IMR-90 (cell line): ENCODE results near the gene PLPP3. TPM values are rescaled to one million over a fixed set of nuclear protein-coding genes. Genes with fewer than 3 reads are reported as not detected.
"Not testable (repeated sequence)": the region's sequence is repeated elsewhere in the genome, so short reads cannot be mapped to it uniquely, and the experiment has no call there.

Experiments used
- ATAC-seq: fragments of 200-7000 bp; cut with Tn5 transposase; 2 replicates; pipeline ENCODE4 v1.9.1; 2020; ENCODE audit warnings: low read depth, mild to moderate bottlenecking, moderate library complexity
- BruUV-seq: library from RNA; stranded (reverse); fragments of 400-500 nt; replicated peaks from 2 replicates; lab custom pipeline; 2021; lab: Mats Ljungman, UMichigan
- CTCF ChIA-PET: fragments of 300-600 bp; formaldehyde crosslinking; extraction: SDS; loops from one replicate; lab custom pipeline; 2021; ENCODE audit warnings: antibody characterized with exemption; lab: Yijun Ruan, JAX
- POLR2A ChIA-PET: fragments of 300-600 bp; sonication (Branson Sonifier 250); formaldehyde crosslinking; loops from one replicate; lab custom pipeline; 2022; ENCODE audit warnings: antibody characterized with exemption; ENCODE audit not compliant: unreplicated experiment; lab: Charles Lee
- DNase-seq: peaks from one replicate; pipeline ENCODE4 v3.0.0; 2013
- H2AFZ ChIP-seq: replicated peaks from 2 replicates; pipeline ENCODE3; 2013; ENCODE audit warnings: low read length, mild to moderate bottlenecking; ENCODE audit not compliant: poor library complexity
- H2AK5ac ChIP-seq: 2 replicates; pipeline ENCODE4 v1.6.1; 2013; ENCODE audit warnings: low read depth, low read length, inconsistent platforms
- H2AK9ac ChIP-seq: replicated peaks from 2 replicates; pipeline ENCODE3; 2013; ENCODE audit warnings: mild to moderate bottlenecking, low read depth, low read length, moderate library complexity; ENCODE audit not compliant: poor library complexity
- H2BK120ac ChIP-seq: 2 replicates; pipeline ENCODE4 v1.6.1; 2013; ENCODE audit warnings: low read depth, low read length, inconsistent platforms
- H2BK15ac ChIP-seq: 3 replicates; pipeline ENCODE4 v1.6.1; 2013; ENCODE audit warnings: low read depth, low read length, inconsistent platforms
- H2BK20ac ChIP-seq: 2 replicates; pipeline ENCODE4 v1.6.1; 2013; ENCODE audit warnings: low read depth, mild to moderate bottlenecking, inconsistent platforms, low read length, moderate library complexity
- H2BK5ac ChIP-seq: 2 replicates; pipeline ENCODE4 v1.6.1; 2013; ENCODE audit warnings: mild to moderate bottlenecking, low read depth, low read length, inconsistent platforms; ENCODE audit not compliant: poor library complexity, severe bottlenecking
- H3K14ac ChIP-seq: replicated peaks from 2 replicates; pipeline ENCODE4 v1.6.1; 2013; ENCODE audit warnings: low read depth, low read length, inconsistent platforms
- H3K18ac ChIP-seq: 2 replicates; pipeline ENCODE4 v1.6.1; 2013; ENCODE audit warnings: low read depth, low read length, control low read depth
- H3K23ac ChIP-seq: 2 replicates; pipeline ENCODE4 v1.6.1; 2013; ENCODE audit warnings: low read depth, low read length, inconsistent platforms
- H3K27ac ChIP-seq: 2 replicates; pipeline ENCODE4 v1.5.1; 2013; ENCODE audit warnings: mild to moderate bottlenecking, control low read depth, low read length; ENCODE audit not compliant: insufficient read depth
- H3K27me3 ChIP-seq: 2 replicates; pipeline ENCODE4 v1.6.1; 2013; ENCODE audit warnings: low read length; ENCODE audit not compliant: control insufficient read depth, insufficient read depth
- H3K36me3 ChIP-seq: 2 replicates; pipeline ENCODE4 v1.6.1; 2013; ENCODE audit warnings: low read length, mixed read lengths; ENCODE audit not compliant: control insufficient read depth, insufficient read depth
- H3K4ac ChIP-seq: 2 replicates; pipeline ENCODE4 v1.6.1; 2013; ENCODE audit warnings: low read depth, low read length, inconsistent platforms
- H3K4me1 ChIP-seq: 2 replicates; pipeline ENCODE4 v1.6.1; 2013; ENCODE audit warnings: low read length, mixed read lengths; ENCODE audit not compliant: control insufficient read depth, insufficient read depth
- H3K4me2 ChIP-seq: 2 replicates; pipeline ENCODE4 v1.6.1; 2013; ENCODE audit warnings: low read depth, mild to moderate bottlenecking, control low read depth, low read length, moderate library complexity
- H3K4me3 ChIP-seq: 2 replicates; pipeline ENCODE4 v1.5.1; 2013; ENCODE audit warnings: low read depth, mild to moderate bottlenecking, control low read depth, low read length, moderate library complexity; ENCODE audit not compliant: insufficient read depth
- H3K56ac ChIP-seq: 2 replicates; pipeline ENCODE4 v1.6.1; 2013; ENCODE audit warnings: low read length, inconsistent platforms; ENCODE audit not compliant: insufficient read depth; ENCODE audit errors: extremely low read depth
- H3K79me1 ChIP-seq, 2 experiments: 2 replicates each; pipeline ENCODE4 v1.6.1; 2013; ENCODE audit warnings: low read length in 2 of 2, inconsistent platforms in 1 of 2, low read depth in 1 of 2
- H3K9ac ChIP-seq: 2 replicates; pipeline ENCODE4 v1.6.1; 2013; ENCODE audit warnings: low read depth, low read length, control low read depth
- H3K9me1 ChIP-seq: 2 replicates; pipeline ENCODE4 v1.6.1; 2013; ENCODE audit warnings: low read length, inconsistent platforms; ENCODE audit not compliant: insufficient read depth
- H3K9me3 ChIP-seq: 2 replicates; pipeline ENCODE4 v1.6.1; 2013; ENCODE audit warnings: low read length; ENCODE audit not compliant: control insufficient read depth, insufficient read depth
- H4K20me1 ChIP-seq: 2 replicates; pipeline ENCODE4 v1.6.1; 2013; ENCODE audit warnings: low read length, inconsistent platforms; ENCODE audit not compliant: insufficient read depth
- H4K5ac ChIP-seq: 2 replicates; pipeline ENCODE4 v1.6.1; 2013; ENCODE audit warnings: mild to moderate bottlenecking, low read depth, low read length, control low read depth
- H4K8ac ChIP-seq, 2 experiments: 2 replicates each; pipeline ENCODE4 v1.6.1; 2013; ENCODE audit warnings: low read depth in 2 of 2, low read length in 2 of 2, control low read depth in 1 of 2, inconsistent platforms in 1 of 2
- H4K91ac ChIP-seq: 2 replicates; pipeline ENCODE4 v1.6.1; 2013; ENCODE audit warnings: low read depth, low read length, inconsistent platforms; ENCODE audit not compliant: insufficient read depth
- CEBPB ChIP-seq: IDR thresholded peaks from 2 replicates; pipeline ENCODE4 v1.6.1; 2012; ENCODE audit warnings: low read depth, low read length, improper control_type of control experiment
- FOS ChIP-seq: fragments of 150-350 bp; IDR thresholded peaks from 2 replicates; pipeline ENCODE4 v1.6.1; 2016; ENCODE audit warnings: low read depth, low read length
- RAD21 ChIP-seq: IDR thresholded peaks from 2 replicates; pipeline ENCODE4 v1.6.1; 2012; ENCODE audit warnings: low read length, improper control_type of control experiment
- WGBS, 2 experiments: methylation state at CpG; one replicate each; pipeline versions ENCODE4 v1.1.5 to v1.1.7; 2013; ENCODE audit warnings: missing lambda C conversion rate in 2 of 2; ENCODE audit not compliant: insufficient read length in 1 of 2; ENCODE audit errors: extremely low coverage in 2 of 2; 5-methylcytosine and 5-hydroxymethylcytosine counted together
- dilution Hi-C: fragments of 300-500 bp; cut with HindIII; formaldehyde crosslinking; loops from one replicate; pipeline ENCODE4 v1.14.3; 2018; ENCODE audit warnings: low sequenced_read_pairs; ENCODE audit not compliant: unreplicated experiment
- in situ Hi-C: fragments of 300-500 bp; cut with MboI; formaldehyde crosslinking; loops from 3 replicates; pipeline ENCODE4 v1.14.3; 2019; ENCODE audit warnings: low sequenced_read_pairs, inconsistent platforms, mixed read lengths
- intact Hi-C: fragments of 100-400 bp; cut with micrococcal nuclease; formaldehyde crosslinking; loops from 2 replicates; pipeline ENCODE4 v1.10.0; 2022
- polyA plus RNA-seq, 3 experiments: library from polyadenylated mRNA; depleted of rRNA; stranded (reverse); fragments of >200 nt; gene quantifications; 2 replicates each; pipeline ENCODE4 v1.2.3, GENCODE V29; 2012; ENCODE audit warnings: low replicate concordance in 1 of 3
- total RNA-seq: library from RNA; depleted of rRNA; stranded (reverse); fragments of >200 nt; gene quantifications from 2 replicates; pipeline ENCODE4 v1.2.3, GENCODE V29; 2012

Gene PLPP3
- total and polyA plus RNA-seq, 2 of the 4 experiments (the other 2 are of a cell fraction), result 49.9 to 56.6 TPM

GRCh38 chr1:56617141-56617540 lies 37.8 kb upstream of the PLPP3 start:
- Histone ChIP-seq H3K9me3 (no peaks in the 10 kb centered on the region), H3K9ac (no peak overlapping the region), H3K23ac (peak overlapping the region; percentile 19; the same call in 1 of the 2 replicates), H3K79me1 (no peaks in the 10 kb centered on the region), H3K4me1 (no peaks in the 10 kb centered on the region), H3K4me2 (no peak overlapping the region), H4K8ac (no peak overlapping the region), H2BK15ac (0 out of 3 replicates have a peak overlapping the region, but pooled peaks have one; percentile 0), H2AK5ac (no peak overlapping the region), H2AFZ (no peak overlapping the region), H3K4ac (no peak overlapping the region), H3K27ac (no peak overlapping the region), H3K18ac (no peak overlapping the region), H2AK9ac (no peak overlapping the region), H2BK20ac (peak overlapping the region; percentile 50; the same call in 1 of the 2 replicates), H4K20me1 (no peaks in the 10 kb centered on the region), H4K91ac (peak overlapping the region; percentile 28; the same call in 1 of the 2 replicates), H3K36me3 (no peaks in the 10 kb centered on the region), H3K27me3 (no peaks in the 10 kb centered on the region), H3K9me1 (no peaks in the 10 kb centered on the region), H3K56ac (no peak overlapping the region), H2BK5ac (no peak overlapping the region), H4K5ac (no peak overlapping the region), H2BK120ac (no peak overlapping the region; the same call in 1 of the 2 replicates), H3K14ac (no peak overlapping the region), H3K4me3 (no peak overlapping the region)
- 50% methylated on average over 2 of the region's 2 CpGs; no CpG with 5 or more reads in 1 of the 2 experiments for WGBS, 2 experiments
- DNase-seq, result peak; percentile 79
- CTCF ChIA-PET, result no interaction called here
- POLR2A ChIA-PET, result no interaction called here
- dilution Hi-C loops, result no loop called here
- intact Hi-C loops, result no loop called here
- no TSS peak for BruUV-seq
- peak; percentile 64; the same call in 1 of the 2 replicates for TF ChIP-seq FOS
- TF ChIP-seq RAD21, result no peak
- TF ChIP-seq CEBPB, result no peak
- peak; percentile 79 for ATAC-seq
- in situ Hi-C loops, result no loop called here

DNA sequence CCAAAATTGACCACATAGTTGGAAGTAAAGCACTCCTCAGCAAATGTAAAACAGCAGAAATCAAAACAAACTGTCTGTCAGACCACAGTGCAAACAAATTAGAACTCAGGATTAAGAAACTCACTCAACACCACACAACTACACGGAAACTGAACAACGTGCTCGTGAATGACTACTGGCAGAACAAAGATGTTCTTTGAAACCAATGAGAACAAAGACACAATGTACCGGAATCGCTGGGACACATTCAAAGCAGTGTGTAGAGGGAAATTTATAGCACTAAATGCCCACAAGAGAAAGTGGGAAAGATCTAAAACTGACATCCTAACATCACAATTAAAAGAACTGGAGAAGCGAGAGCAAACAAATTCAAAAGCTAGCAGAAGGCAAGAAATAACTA lies 31.4 kb upstream of the PLPP3 start:
- H3K14ac ChIP-seq, intact Hi-C loops, H3K9ac ChIP-seq, H3K27me3 ChIP-seq, H3K4me1 ChIP-seq, H3K18ac ChIP-seq, H2AK9ac ChIP-seq, ATAC-seq, H2AFZ ChIP-seq, H4K91ac ChIP-seq, DNase-seq, dilution Hi-C loops, BruUV-seq, H3K27ac ChIP-seq, in situ Hi-C loops, H4K8ac ChIP-seq, H2AK5ac ChIP-seq, H3K4ac ChIP-seq, CTCF ChIA-PET, H3K36me3 ChIP-seq, H3K79me1 ChIP-seq, H3K56ac ChIP-seq, H2BK20ac ChIP-seq, H3K4me3 ChIP-seq, H3K9me1 ChIP-seq, H4K5ac ChIP-seq, H2BK120ac ChIP-seq, H4K20me1 ChIP-seq, H3K23ac ChIP-seq, H3K4me2 ChIP-seq, H3K9me3 ChIP-seq, H2BK5ac ChIP-seq, H2BK15ac ChIP-seq, POLR2A ChIA-PET: not testable (repeated sequence)
- no CpG with 5 or more reads among the region's 6 CpGs for WGBS, 2 experiments
